GM12878 (cell line): ENCODE measurements around the gene IGFBP3.

Experiments
- BCLAF1 ChIP-seq: fragments of 450-650 bp; IDR thresholded peaks from 2 replicates; pipeline ENCODE4 v1.6.1; 2017; ENCODE audit warnings: antibody characterized with exemption, mild to moderate bottlenecking, moderate library complexity
- EP300 ChIP-seq, 2 experiments: fragments of 150-350 bp in 1 of 2; IDR thresholded peaks; 2 replicates each; pipeline ENCODE4 v1.6.1; 2011 to 2012; ENCODE audit warnings: low read depth in 2 of 2, low read length in 2 of 2, borderline replicate concordance in 1 of 2, improper control_type of control experiment in 1 of 2, inconsistent platforms in 1 of 2; ENCODE audit not compliant: control insufficient read depth in 1 of 2
- HCFC1 ChIP-seq: fragments of 150-350 bp; IDR thresholded peaks from 2 replicates; pipeline ENCODE4 v1.6.1; 2014; ENCODE audit warnings: low read length
- JUNB ChIP-seq: IDR thresholded peaks from 2 replicates; pipeline ENCODE4 v1.6.1; 2016; ENCODE audit warnings: antibody characterized with exemption, mild to moderate bottlenecking
- TF ChIP-seq, protein P1 (sequence below), 3 experiments: IDR thresholded peaks in 2 of 3; conservative IDR thresholded peaks in 1 of 3; 2 replicates each; pipeline ENCODE4 v1.5.1; 2011; ENCODE audit warnings: low read depth in 3 of 3, low read length in 3 of 3, mild to moderate bottlenecking in 3 of 3, control low read depth in 2 of 3, moderate library complexity in 2 of 3, inconsistent platforms in 1 of 3, mixed read lengths in 1 of 3; ENCODE audit not compliant: control insufficient read depth in 2 of 3, insufficient read depth in 1 of 3; ENCODE audit errors: extremely low read depth in 1 of 3

GRCh38 chr7:45911311-45911710 lies 9.8 kb downstream of the IGFBP3 start:
- TF ChIP-seq HCFC1: no peak
- TF ChIP-seq, protein P1, sequence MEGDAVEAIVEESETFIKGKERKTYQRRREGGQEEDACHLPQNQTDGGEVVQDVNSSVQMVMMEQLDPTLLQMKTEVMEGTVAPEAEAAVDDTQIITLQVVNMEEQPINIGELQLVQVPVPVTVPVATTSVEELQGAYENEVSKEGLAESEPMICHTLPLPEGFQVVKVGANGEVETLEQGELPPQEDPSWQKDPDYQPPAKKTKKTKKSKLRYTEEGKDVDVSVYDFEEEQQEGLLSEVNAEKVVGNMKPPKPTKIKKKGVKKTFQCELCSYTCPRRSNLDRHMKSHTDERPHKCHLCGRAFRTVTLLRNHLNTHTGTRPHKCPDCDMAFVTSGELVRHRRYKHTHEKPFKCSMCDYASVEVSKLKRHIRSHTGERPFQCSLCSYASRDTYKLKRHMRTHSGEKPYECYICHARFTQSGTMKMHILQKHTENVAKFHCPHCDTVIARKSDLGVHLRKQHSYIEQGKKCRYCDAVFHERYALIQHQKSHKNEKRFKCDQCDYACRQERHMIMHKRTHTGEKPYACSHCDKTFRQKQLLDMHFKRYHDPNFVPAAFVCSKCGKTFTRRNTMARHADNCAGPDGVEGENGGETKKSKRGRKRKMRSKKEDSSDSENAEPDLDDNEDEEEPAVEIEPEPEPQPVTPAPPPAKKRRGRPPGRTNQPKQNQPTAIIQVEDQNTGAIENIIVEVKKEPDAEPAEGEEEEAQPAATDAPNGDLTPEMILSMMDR (IDR thresholded peaks at IDR 0.05 in 2 of 3, conservative IDR thresholded peaks at IDR 0.05 in 1 of 3; ENCODE audit: control insufficient read depth in 2 of 3, extremely low read depth in 1 of 3, insufficient read depth in 1 of 3, low read depth in 3 of 3, low read length in 3 of 3): no peak
- TF ChIP-seq BCLAF1: no peak
- TF ChIP-seq JUNB: no peak
- TF ChIP-seq EP300 (IDR thresholded peaks at IDR 0.05; ENCODE audit: borderline replicate concordance in 1 of 2, control insufficient read depth in 1 of 2, low read depth in 2 of 2, low read length in 2 of 2): no peak
